ENCODE measurements around the gene DPYD.

DPYD gene

DNA sequence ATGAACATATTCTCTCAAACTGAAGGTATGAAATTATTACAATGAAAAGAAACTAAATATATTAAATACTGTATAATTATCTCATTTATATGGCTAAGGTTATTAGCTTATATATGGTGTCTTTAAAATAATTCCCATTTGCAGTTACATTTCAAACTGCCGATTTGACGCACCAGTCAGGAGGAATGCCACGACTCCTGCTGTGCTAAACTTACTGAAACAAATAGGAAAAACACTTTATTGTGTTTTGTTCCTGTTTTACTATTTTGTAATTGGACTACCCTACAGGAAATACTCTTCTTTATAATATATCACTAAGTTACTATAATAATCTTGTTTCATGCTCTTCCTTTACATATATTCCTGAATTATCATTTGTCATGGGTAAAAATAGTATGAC, 117.8 kb downstream of the DPYD start:
- no peaks in the 10 kb centered on the region for H4K20me1 ChIP-seq (ENCODE audit: insufficient read depth)
- no peak overlapping the region for H3K27ac ChIP-seq
- H3K36me3 ChIP-seq (ENCODE audit: insufficient read depth) = no peaks in the 10 kb centered on the region
- H3K4me1 ChIP-seq (ENCODE audit: low read depth, poor library complexity, severe bottlenecking) = no peaks in the 10 kb centered on the region
- H3K4me2 ChIP-seq = no peak overlapping the region
- H2AFZ ChIP-seq (ENCODE audit: low read depth) = no peak overlapping the region
- no peaks in the 10 kb centered on the region; the same call in 1 of the 2 replicates for H3K79me2 ChIP-seq (ENCODE audit: insufficient read depth, low read depth)
- TF ChIP-seq, protein P1, sequence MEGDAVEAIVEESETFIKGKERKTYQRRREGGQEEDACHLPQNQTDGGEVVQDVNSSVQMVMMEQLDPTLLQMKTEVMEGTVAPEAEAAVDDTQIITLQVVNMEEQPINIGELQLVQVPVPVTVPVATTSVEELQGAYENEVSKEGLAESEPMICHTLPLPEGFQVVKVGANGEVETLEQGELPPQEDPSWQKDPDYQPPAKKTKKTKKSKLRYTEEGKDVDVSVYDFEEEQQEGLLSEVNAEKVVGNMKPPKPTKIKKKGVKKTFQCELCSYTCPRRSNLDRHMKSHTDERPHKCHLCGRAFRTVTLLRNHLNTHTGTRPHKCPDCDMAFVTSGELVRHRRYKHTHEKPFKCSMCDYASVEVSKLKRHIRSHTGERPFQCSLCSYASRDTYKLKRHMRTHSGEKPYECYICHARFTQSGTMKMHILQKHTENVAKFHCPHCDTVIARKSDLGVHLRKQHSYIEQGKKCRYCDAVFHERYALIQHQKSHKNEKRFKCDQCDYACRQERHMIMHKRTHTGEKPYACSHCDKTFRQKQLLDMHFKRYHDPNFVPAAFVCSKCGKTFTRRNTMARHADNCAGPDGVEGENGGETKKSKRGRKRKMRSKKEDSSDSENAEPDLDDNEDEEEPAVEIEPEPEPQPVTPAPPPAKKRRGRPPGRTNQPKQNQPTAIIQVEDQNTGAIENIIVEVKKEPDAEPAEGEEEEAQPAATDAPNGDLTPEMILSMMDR (conservative IDR thresholded peaks at IDR 0.05; ENCODE audit: low read depth, low read length) = no peak
- H3K27me3 ChIP-seq (ENCODE audit: insufficient read depth, low read depth) = no peaks in the 10 kb centered on the region
- no peak overlapping the region for H3K4me3 ChIP-seq (IDR thresholded peaks at IDR 0.05; ENCODE audit: insufficient read depth, low read depth, low read length)
- H3K9ac ChIP-seq = no peak overlapping the region

DNA sequence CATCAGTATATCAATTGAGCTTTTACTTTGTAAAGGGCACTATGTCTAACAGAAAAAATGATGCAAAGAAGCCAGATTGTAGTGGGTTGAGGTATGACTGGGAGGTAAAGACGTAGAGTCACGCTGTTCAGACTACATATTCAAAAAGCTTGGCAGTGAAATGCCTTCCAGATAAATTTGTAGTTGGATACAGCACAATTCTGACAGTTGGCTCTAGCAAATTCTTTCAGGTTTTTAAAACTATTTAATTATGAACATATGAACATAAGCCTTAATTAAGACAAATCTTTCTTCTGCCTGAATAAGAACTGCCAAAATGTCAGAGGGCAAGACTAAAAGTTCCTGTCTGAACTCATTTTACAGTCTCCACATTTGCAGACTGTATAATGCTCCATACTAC, 118.8 kb downstream of the DPYD start:
- Histone ChIP-seq H3K79me2 (ENCODE audit: insufficient read depth, low read depth) (no peaks in the 10 kb centered on the region), H3K9ac (no peak overlapping the region), H3K4me1 (ENCODE audit: low read depth, poor library complexity, severe bottlenecking) (no peaks in the 10 kb centered on the region), H3K27ac (no peak overlapping the region), H3K4me3 (IDR thresholded peaks at IDR 0.05; ENCODE audit: insufficient read depth, low read depth, low read length) (no peak overlapping the region), H3K27me3 (ENCODE audit: insufficient read depth, low read depth) (no peaks in the 10 kb centered on the region), H4K20me1 (ENCODE audit: insufficient read depth) (no peaks in the 10 kb centered on the region), H2AFZ (ENCODE audit: low read depth) (no peak overlapping the region), H3K4me2 (no peak overlapping the region), H3K36me3 (ENCODE audit: insufficient read depth) (no peaks in the 10 kb centered on the region)
- TF ChIP-seq, protein P1 (conservative IDR thresholded peaks at IDR 0.05; ENCODE audit: low read depth, low read length) = no peak

DNA sequence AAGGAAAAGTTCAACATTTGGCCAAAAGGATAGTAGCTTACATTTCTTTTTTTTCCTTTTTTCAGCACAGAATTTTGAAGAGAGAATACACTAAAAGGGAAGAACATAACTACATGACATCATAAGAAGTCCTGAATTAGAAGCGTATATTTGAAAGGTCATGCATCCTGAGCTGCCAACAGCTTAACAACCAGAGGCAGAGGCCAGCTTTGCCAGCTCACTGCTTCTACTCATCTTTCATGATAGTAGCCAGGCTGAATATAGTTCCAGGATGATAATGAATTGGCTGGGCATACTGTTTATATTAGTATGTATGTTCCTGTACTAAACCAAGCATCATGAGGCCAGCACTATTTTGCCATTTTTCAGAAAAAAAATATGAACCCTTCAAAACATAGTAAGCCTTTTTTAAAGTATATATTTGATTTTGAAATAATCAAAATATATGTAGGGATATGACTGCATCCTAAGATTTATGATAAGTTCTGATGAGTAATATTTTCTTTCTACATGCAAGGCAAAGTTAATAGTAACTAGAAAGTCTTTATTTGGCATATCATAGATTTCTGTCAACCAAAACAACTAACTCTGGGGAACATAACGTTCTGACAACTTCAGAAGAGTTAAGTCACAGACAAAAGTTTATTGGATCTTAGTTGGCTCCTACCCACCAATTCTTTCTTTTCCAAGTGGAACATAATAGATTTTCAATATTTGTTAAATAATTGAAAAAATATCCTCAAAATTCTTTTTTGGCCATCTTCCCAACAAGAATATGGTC, 123.2 kb downstream of the DPYD start:
- no peaks in the 10 kb centered on the region for H3K27me3 ChIP-seq (ENCODE audit: insufficient read depth, low read depth)
- H3K9ac ChIP-seq = no peak overlapping the region
- no peaks in the 10 kb centered on the region for H4K20me1 ChIP-seq (ENCODE audit: insufficient read depth)
- H3K27ac ChIP-seq = no peak overlapping the region
- no peak overlapping the region for H2AFZ ChIP-seq (ENCODE audit: low read depth)
- no peak overlapping the region for H3K4me2 ChIP-seq
- no peaks in the 10 kb centered on the region for H3K4me1 ChIP-seq (ENCODE audit: low read depth, poor library complexity, severe bottlenecking)
- no peak overlapping the region for H3K4me3 ChIP-seq (IDR thresholded peaks at IDR 0.05; ENCODE audit: insufficient read depth, low read depth, low read length)
- H3K79me2 ChIP-seq (ENCODE audit: insufficient read depth, low read depth) = no peaks in the 10 kb centered on the region
- no peaks in the 10 kb centered on the region for H3K36me3 ChIP-seq (ENCODE audit: insufficient read depth)
- TF ChIP-seq, protein P1 (conservative IDR thresholded peaks at IDR 0.05; ENCODE audit: low read depth, low read length) = no peak

DNA sequence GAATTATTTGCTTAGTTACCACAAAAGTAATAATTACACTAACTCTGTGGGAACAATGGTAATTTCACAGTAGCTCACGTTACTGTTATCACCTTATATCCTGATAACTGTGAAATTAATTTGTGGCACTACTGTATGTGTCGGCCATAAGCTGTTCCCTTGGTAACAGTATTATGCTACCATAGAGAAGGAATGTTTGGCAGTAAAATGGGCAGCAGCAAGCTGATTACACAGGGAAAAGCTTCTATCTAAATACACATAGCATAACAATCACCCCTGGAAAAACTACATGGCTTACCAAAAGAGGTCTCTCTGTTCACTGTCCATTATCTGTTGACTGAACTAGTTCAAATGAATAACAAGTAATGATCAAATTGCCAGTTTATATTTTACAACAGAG, 124.1 kb downstream of the DPYD start:
- Histone ChIP-seq H4K20me1 (ENCODE audit: insufficient read depth) (no peaks in the 10 kb centered on the region), H3K4me3 (IDR thresholded peaks at IDR 0.05; ENCODE audit: insufficient read depth, low read depth, low read length) (no peak overlapping the region), H3K4me1 (ENCODE audit: low read depth, poor library complexity, severe bottlenecking) (peaks cover 5% of the 10 kb centered on the region), H3K36me3 (ENCODE audit: insufficient read depth) (no peaks in the 10 kb centered on the region), H3K27ac (no peak overlapping the region), H3K4me2 (no peak overlapping the region), H2AFZ (ENCODE audit: low read depth) (no peak overlapping the region), H3K9ac (no peak overlapping the region), H3K79me2 (ENCODE audit: insufficient read depth, low read depth) (no peaks in the 10 kb centered on the region), H3K27me3 (ENCODE audit: insufficient read depth, low read depth) (no peaks in the 10 kb centered on the region)
- TF ChIP-seq, protein P1 (conservative IDR thresholded peaks at IDR 0.05; ENCODE audit: low read depth, low read length) = no peak
